HUDEP-2 (cell line): ENCODE measurements around the gene KIRREL3.
"Not testable (repeated sequence)": the region's sequence is repeated elsewhere in the genome, so short reads cannot be mapped to it uniquely, and the experiment has no call there.

ENCODE experiments used
- DNase-seq, 76 experiments: peaks; one replicate each; lab custom pipeline; 2025; ENCODE audit not compliant: unreplicated experiment in 76 of 76; lab: John Stamatoyannopoulos, UW

KIRREL3 gene

DNA sequence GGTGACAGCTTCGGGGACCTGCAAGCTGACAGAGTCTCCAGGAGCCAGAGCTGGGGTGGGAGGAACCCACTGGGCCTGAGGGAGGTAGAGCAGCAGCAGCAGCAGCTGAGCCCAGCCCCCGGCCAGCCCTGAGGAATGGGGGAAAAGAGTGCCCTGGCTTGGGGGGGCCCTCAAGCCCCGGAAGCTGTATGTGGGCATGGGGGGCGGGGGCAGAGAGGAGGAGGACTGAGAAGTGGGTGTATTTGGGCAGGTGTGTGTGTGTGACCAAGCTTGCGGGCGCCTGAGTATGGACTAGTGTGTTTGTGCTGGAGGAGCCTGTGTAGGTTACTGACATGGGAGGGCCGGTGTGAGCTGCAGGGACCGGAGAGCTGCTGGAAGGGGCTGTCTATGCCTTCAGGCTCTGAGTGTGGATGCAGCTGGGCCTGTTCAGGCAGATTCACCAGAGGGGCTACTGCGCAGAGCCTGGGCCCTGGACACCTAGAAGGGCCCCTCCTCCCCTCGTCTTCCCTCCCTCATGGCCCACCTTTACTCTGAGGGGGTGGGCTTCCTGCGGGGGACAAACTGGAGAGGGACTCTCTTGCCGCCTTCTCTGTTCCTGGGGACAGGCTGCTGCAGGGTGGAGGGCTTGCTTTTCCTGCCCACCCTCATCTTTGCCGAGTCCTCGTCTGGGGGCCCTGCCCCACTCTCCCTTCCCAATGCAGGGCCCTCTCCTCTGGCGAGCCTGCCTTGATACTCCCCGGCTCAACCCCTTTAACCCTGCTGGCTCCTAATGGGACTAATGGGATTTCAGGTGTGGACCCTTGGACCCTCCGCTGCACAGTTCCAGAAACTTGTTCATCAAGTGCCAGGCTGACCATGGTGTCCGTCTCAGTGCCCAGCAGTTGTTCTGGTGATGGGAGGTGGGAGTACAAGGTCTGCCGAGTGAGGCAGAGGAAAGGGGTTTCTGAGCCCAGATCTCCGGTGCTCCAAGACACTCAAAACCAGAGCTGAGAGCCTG is 616.9 kb downstream of the KIRREL3 start:
- DNase-seq: no peak

DNA sequence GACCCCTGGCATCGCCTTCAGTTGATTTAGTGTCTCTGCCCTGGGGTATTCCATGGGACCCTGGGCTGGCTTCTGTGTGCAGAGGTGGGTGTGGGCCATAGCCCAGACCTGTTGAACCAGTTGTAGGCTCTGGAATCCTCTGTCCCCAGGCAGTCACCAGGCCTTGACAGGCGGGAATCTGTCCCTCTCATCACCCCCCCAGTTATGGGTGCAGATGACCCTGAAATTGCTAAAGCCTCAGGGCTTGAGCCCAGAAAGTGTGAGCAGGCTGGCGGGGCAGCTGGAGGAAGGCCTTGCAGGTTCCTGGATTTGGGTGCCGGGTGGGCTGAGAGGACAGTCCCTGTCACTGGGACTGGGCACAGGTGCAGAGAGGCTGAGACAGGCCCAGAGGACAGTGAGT is 617.9 kb downstream of the KIRREL3 start:
- DNase-seq: not testable (repeated sequence)

DNA sequence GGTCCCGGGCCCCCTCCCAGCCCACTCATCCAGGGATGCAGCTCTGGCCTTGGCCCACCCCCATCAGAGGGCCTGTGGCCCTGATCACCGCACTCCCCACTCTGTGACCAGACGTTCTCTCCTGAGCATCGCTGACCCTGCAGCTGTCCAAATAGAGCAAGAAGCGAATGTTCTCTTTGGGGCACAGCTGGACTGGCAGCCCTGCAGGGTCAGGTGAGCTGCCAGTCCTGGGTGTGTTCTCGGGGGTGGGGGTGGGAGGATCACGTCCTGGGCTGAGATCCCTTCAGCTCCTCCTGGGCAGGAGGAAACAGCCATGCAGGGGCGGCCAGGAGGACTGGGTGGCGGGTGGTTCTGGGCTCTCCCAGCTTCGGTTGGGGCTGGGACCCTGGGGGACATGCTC is 618.6 kb downstream of the KIRREL3 start:
- not testable (repeated sequence) for DNase-seq

DNA sequence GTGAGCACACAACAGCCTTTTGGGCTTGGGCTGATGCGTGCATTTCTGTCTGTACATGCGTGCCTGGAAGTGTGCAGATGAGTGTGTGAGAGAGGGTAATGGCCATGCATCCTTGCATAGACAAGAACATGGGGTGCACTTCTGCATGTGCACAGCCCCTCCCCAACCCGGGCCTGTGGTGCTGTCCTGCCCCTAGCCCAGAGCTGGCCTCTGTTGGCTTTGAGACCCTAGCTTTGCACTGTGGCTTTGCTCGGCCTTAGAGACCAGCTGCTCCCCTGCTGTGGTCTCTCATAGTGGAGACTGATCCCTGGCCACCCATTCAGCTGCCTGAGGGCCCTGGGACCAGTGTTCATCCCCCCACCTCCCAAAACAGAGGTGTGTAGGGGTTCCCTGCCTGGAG is 619.7 kb downstream of the KIRREL3 start:
- DNase-seq: no peak

DNA sequence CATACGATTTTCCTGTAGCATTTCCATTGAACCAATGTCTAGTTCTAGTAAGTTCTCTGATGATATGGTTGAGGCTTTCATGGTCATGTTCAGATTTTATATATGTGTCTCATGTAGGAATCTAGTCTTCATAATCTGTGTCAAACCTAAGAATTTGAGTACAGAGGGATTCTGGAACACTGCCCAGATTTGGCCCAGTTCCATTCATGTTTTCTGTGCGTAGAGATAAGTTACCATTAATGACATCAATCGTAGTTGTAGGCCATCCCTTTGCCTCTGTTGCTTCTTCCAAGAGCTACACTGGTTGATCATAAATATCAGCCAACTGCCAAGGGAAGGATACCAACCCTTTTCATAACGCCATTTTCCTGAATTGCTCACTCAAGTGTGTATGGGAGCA is 621.8 kb downstream of the KIRREL3 start:
- peak in 7 of 76 experiments; percentile 6 to 30 (median 12) for DNase-seq

DNA sequence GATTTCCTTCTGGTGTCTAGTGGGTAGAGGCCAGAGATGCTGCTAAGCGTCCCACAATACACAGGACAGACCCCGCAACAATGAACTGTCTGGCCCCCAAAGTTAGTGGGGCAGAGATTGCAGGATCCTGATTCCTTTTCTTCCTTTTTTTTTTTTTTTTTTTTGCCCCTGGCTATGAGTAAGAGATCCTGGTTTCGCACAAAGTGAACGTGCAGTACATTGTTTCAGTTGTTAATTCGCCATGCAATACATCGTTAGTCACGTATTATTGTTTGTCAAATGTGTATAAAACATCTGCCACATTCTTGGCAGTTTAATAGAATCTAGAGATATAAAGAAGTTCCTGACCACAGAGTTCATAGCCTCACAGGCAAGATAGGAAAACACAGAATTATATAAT is 624.8 kb downstream of the KIRREL3 start:
- no peak for DNase-seq

DNA sequence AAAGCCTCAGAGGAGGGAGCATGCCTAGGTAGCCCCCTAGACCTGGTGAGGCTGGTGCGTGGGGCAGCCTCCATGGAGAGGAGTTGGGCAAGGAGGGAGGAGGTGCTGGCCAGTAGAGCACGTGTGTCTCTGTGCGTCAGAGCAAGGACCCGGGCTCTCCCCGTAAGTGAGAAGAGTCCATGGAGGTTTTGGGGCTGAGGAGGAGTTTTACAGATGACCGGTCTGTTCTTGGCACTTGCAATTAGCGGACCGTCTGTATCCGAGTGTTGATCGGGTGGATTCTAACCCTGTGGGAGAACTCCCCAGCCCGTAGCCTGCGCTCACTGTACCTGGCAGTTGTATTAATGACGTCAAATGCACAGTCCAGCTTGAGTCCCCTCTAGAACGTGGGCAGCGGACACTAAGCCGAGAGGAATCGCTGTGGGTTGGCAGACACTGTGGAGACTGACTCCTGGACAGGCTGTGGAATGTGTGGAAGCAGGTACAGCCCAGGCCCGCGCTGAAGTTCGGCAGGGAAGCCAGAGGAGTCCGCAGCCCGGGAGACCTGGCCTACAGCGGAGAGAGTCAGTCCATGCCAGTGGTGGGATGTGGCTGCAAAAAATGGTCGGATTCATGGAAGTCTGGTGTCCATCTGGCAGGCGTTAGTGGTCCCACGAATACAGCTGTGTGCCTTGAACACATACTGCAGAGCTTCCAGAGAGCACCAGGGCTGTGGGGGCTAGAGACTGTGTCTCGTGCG is 625.8 kb downstream of the KIRREL3 start:
- not testable (repeated sequence) for DNase-seq

DNA sequence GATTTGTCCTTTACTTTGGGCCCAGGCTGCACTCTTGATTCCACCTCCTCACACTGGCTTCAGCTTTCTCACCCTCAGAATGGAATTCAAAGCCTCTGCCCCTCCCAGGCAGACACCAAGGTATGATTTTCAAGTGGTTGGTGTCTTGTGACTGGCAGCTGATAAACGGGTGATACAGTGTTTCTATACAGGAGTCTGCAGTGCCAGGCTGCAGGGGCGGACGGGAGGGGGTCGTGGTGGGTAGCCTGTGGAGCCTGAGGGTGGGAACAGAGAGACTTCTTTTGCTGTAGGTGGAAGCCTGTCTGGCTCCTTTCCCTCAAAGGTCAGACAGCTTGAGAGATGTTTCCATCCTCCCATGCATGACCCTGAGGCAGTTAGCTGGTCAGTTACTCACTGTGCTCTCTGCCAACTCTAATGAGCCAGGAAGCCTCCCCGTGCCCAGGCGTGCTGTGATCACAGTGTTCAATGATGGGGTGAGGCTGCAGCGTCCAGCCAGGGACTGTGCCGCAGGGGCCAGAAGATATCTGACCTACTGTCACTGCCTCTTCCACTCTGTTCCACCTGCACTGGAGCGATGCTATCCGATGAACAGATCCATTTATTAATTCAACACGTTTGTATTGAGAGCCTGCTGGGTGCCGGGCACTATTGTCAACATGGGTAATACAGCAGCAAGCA is 627.0 kb downstream of the KIRREL3 start:
- not testable (repeated sequence) for DNase-seq
